Liver (tissue), 9 donors: ENCODE measurements around the gene HOXD11. TPM values are rescaled to one million over a fixed set of nuclear protein-coding genes. Genes with fewer than 3 reads are reported as not detected.

Source experiments
- DNase-seq: peaks from one replicate; pipeline ENCODE4 v3.0.0-alpha.2; 2017; ENCODE audit warnings: low spot score
- H3K27ac ChIP-seq, 2 donors: one replicate each; pipeline ENCODE4 v1.7.0; 2013; ENCODE audit warnings: inconsistent platforms in 2 of 2, low read length in 2 of 2, control low read depth in 1 of 2, low read depth in 1 of 2, mild to moderate bottlenecking in 1 of 2
- H3K27me3 ChIP-seq, 4 donors: one replicate each; pipeline versions ENCODE4 v1.6.1 to v1.7.0; 2013; ENCODE audit warnings: low read length in 3 of 4, inconsistent platforms in 1 of 4, mild to moderate bottlenecking in 1 of 4, moderate library complexity in 1 of 4; ENCODE audit not compliant: control insufficient read depth in 4 of 4, insufficient read depth in 4 of 4
- H3K36me3 ChIP-seq, 4 donors: one replicate each; pipeline versions ENCODE4 v1.6.1 to v1.7.0; 2013; ENCODE audit warnings: low read length in 3 of 4, mild to moderate bottlenecking in 3 of 4, low read depth in 1 of 4, moderate library complexity in 1 of 4; ENCODE audit not compliant: control insufficient read depth in 4 of 4, insufficient read depth in 3 of 4
- H3K4me1 ChIP-seq, 4 donors: one replicate each; pipeline versions ENCODE4 v1.6.1 to v1.7.0; 2013; ENCODE audit warnings: low read length in 3 of 4, mild to moderate bottlenecking in 3 of 4, moderate library complexity in 1 of 4; ENCODE audit not compliant: control insufficient read depth in 4 of 4, insufficient read depth in 4 of 4
- H3K4me3 ChIP-seq, 3 donors: one replicate each; pipeline versions ENCODE4 v1.6.1 to v1.7.0; 2013; ENCODE audit warnings: low read length in 3 of 3, control low read depth in 1 of 3, low read depth in 1 of 3, mild to moderate bottlenecking in 1 of 3
- H3K9ac ChIP-seq, 2 donors: one replicate each; pipeline ENCODE4 v1.7.0; 2013; ENCODE audit warnings: low read length in 2 of 2, mild to moderate bottlenecking in 2 of 2, moderate library complexity in 2 of 2, control low read depth in 1 of 2, low read depth in 1 of 2
- H3K9me3 ChIP-seq, 4 donors: one replicate each; pipeline versions ENCODE4 v1.6.1 to v1.7.0; 2013; ENCODE audit warnings: low read length in 3 of 4; ENCODE audit not compliant: control insufficient read depth in 4 of 4
- EGR1 ChIP-seq, 2 donors: IDR thresholded peaks; 2 replicates each; pipeline ENCODE4 v1.6.1; 2016 to 2018; ENCODE audit warnings: antibody characterized with exemption in 2 of 2, low read depth in 2 of 2
- FOXA1 ChIP-seq: IDR thresholded peaks from 2 replicates; pipeline ENCODE4 v1.6.1; 2016; ENCODE audit warnings: antibody characterized with exemption
- FOXA2 ChIP-seq: IDR thresholded peaks from 2 replicates; pipeline ENCODE4 v1.6.1; 2016; ENCODE audit warnings: antibody characterized with exemption
- GABPA ChIP-seq, 2 donors: IDR thresholded peaks in 1 of 2; conservative IDR thresholded peaks in 1 of 2; 2 replicates each; pipeline ENCODE4 v1.6.1; 2016; ENCODE audit warnings: antibody characterized with exemption in 2 of 2, mild to moderate bottlenecking in 1 of 2, moderate library complexity in 1 of 2
- HNF4A ChIP-seq, 2 donors: conservative IDR thresholded peaks; 2 replicates each; pipeline ENCODE4 v1.6.1; 2016; ENCODE audit warnings: antibody characterized with exemption in 2 of 2, mild to moderate bottlenecking in 2 of 2
- HNF4G ChIP-seq: IDR thresholded peaks from 2 replicates; pipeline ENCODE4 v1.6.1; 2016; ENCODE audit warnings: antibody characterized with exemption
- JUND ChIP-seq, 2 donors: IDR thresholded peaks; 2 replicates each; pipeline ENCODE4 v1.6.1; 2016; ENCODE audit warnings: antibody characterized with exemption in 2 of 2
- RAD21 ChIP-seq, 2 donors: IDR thresholded peaks; 2 replicates each; pipeline ENCODE4 v1.6.1; 2016; ENCODE audit warnings: antibody characterized with exemption in 2 of 2, mild to moderate bottlenecking in 2 of 2
- RXRA ChIP-seq, 2 donors: IDR thresholded peaks; 2 replicates each; pipeline ENCODE4 v1.6.1; 2017 to 2018; ENCODE audit warnings: antibody characterized with exemption in 2 of 2, mild to moderate bottlenecking in 1 of 2
- TAF1 ChIP-seq: conservative IDR thresholded peaks from 2 replicates; pipeline ENCODE4 v1.6.1; 2016; ENCODE audit warnings: antibody characterized with exemption, mild to moderate bottlenecking
- YY1 ChIP-seq: IDR thresholded peaks from 2 replicates; pipeline ENCODE4 v1.6.1; 2016; ENCODE audit warnings: antibody characterized with exemption, mild to moderate bottlenecking
- WGBS: extraction: QIAGEN DNeasy Blood & Tissue Kit; methylation state at CpG from one replicate; pipeline ENCODE4 v1.1.7; 2013; 5-methylcytosine and 5-hydroxymethylcytosine counted together
- polyA plus RNA-seq, 2 donors: library from polyadenylated mRNA; stranded (reverse) in 1 of 2; unstranded in 1 of 2; fragments of 200-250 nt in 1 of 2; fragments of >200 nt in 1 of 2; fragmentation: Nextera tagmentation in 1 of 2; extraction: Ambion mirVana in 1 of 2; gene quantifications; one replicate each; pipeline versions ENCODE4 v1.2.1 to v1.2.3, GENCODE V29; 2013 to 2015
- total RNA-seq, 2 donors: library from RNA; depleted of rRNA; stranded (reverse); fragments of >200 nt; gene quantifications; one replicate each; pipeline ENCODE4 v1.2.3, GENCODE V29; 2014
- TF ChIP-seq, protein P1 (sequence below): fragments of 150-350 bp; IDR thresholded peaks from 2 replicates; pipeline ENCODE4 v1.5.1; 2017; ENCODE audit warnings: improper control_type of control experiment, low read depth, low read length; ENCODE audit not compliant: missing input control
- TF ChIP-seq, protein P2 (sequence below): IDR thresholded peaks from 2 replicates; pipeline ENCODE4 v1.6.1; 2016; ENCODE audit warnings: antibody characterized with exemption
- TF ChIP-seq, protein P3 (sequence below): IDR thresholded peaks from 2 replicates; pipeline ENCODE4 v1.6.1; 2016; ENCODE audit warnings: antibody characterized with exemption, mild to moderate bottlenecking
- donor health status: healthy.
- donor health status: healthy.
- donor health status: healthy.
- donor health status: healthy.
- donor health status: healthy.

The HOXD11 gene
- total and polyA plus RNA-seq, 4 donors: not detected

DNA sequence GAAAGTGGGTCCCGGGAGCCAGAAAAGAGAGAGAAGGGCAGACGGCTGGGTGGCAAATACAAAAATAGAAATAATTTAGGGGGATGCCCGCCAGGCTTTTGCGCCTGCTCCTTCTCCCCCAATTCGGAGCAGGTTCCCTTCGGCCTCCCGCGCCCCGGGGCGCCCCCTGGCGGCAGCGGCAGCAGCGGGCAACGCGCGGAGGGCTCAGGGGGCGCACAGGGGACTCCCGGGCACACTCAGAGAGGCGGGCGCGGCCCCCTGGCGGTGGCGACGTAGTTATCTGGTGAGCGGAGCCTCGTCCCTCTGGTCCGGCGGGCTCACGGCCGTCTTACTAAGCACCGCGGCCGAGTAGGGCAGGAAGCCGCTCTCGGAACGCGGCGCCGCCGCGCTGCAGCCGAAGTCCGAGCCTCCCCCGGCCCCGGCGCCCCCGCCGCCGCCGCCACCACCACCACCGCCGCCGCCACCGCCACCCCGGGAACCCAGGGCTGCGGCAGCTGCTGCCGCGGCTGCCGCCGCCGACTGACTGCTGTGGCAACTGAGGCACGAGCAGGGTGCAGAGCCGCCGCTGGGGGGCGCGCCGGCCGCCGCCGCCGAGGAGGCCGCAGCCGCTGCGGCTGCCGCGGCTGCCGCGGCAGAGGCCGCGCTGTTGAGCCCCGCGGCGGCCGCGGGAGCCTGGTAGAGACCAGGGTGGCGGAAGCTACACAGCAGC, 27.1 kb upstream of the HOXD11 start:
- Histone ChIP-seq H3K9me3 (peaks cover 0 to 27% (median 5%) of the 10 kb centered on the region in 4 donors), H3K27ac (no peak overlapping the region), H3K36me3 (no peaks in the 10 kb centered on the region), H3K4me1 (peaks cover 0 to 16% (median 5%) of the 10 kb centered on the region in 4 donors), H3K9ac (no peak overlapping the region), H3K4me3 (peak overlapping the region in 1 of 3 donors; percentile 35), H3K27me3 (peaks cover 8 to 73% (median 39%) of the 10 kb centered on the region in 4 donors)
- TF ChIP-seq GABPA (IDR thresholded peaks at IDR 0.05 in 1 of 2, conservative IDR thresholded peaks at IDR 0.05 in 1 of 2) (no peak), RAD21 (IDR thresholded peaks at IDR 0.05) (peak in 1 of 2 donors; percentile 57)
- TF ChIP-seq, protein P1, sequence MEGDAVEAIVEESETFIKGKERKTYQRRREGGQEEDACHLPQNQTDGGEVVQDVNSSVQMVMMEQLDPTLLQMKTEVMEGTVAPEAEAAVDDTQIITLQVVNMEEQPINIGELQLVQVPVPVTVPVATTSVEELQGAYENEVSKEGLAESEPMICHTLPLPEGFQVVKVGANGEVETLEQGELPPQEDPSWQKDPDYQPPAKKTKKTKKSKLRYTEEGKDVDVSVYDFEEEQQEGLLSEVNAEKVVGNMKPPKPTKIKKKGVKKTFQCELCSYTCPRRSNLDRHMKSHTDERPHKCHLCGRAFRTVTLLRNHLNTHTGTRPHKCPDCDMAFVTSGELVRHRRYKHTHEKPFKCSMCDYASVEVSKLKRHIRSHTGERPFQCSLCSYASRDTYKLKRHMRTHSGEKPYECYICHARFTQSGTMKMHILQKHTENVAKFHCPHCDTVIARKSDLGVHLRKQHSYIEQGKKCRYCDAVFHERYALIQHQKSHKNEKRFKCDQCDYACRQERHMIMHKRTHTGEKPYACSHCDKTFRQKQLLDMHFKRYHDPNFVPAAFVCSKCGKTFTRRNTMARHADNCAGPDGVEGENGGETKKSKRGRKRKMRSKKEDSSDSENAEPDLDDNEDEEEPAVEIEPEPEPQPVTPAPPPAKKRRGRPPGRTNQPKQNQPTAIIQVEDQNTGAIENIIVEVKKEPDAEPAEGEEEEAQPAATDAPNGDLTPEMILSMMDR: peak; percentile 44
- DNase-seq: peak; percentile 75
- 4% methylated on average over 86 of the region's 86 CpGs for WGBS

DNA sequence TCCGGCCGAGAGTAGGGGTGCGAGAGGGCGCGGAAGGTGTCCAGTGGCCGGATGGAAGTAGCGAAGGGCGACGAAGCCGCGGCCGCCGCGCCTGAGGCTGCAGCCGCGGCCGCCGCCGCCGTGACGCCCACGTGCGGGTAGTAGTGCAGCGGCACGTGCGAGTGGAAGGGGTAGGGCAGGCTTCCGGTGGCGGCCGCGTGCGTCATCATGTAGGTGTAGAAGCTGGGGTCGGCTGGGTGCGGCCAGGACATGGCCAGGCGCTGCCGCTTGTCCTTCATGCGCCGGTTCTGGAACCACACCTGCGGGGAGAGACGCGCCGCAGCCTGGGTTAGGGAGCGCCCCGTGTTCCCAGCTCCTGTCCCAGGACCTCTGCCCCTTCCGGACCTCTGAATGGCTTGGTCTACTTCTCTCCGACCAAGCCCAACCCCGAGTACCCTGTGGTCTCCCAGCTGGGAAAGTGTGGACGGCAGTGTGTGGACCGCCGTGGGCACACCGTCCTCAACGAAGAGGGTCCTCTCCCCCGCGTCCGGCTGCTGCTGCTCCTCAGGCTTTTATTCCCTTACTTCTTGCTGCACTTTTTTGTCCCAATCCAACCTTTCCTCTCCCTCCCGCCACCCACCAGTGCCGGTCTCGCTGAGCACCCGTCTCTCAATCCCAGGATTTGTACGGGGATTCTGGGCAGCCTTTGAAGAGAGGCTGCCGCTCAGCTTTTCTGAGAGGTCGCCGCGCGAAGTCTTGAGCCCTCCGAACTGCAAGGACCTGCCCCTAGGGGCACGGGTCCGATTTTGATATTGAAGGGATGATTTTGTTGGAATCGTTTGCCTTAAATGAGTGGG, 26.3 kb upstream of the HOXD11 start:
- peak; percentile 31 for DNase-seq
- Histone ChIP-seq H3K9me3 (peaks cover 0 to 27% (median 5%) of the 10 kb centered on the region in 4 donors), H3K27ac (no peak overlapping the region), H3K4me1 (peaks cover 4 to 18% (median 6%) of the 10 kb centered on the region in 4 donors), H3K4me3 (peak overlapping the region in 1 of 3 donors; percentile 35), H3K9ac (no peak overlapping the region), H3K27me3 (peaks cover 12 to 74% (median 41%) of the 10 kb centered on the region in 4 donors), H3K36me3 (no peaks in the 10 kb centered on the region)
- TF ChIP-seq, protein P1: no peak
- TF ChIP-seq TAF1 (no peak), YY1 (no peak), RXRA (IDR thresholded peaks at IDR 0.05) (no peak), EGR1 (IDR thresholded peaks at IDR 0.05; ENCODE audit: low read depth in 2 of 2) (no peak), JUND (IDR thresholded peaks at IDR 0.05) (no peak)
- 11% methylated on average over 68 of the region's 68 CpGs for WGBS

DNA sequence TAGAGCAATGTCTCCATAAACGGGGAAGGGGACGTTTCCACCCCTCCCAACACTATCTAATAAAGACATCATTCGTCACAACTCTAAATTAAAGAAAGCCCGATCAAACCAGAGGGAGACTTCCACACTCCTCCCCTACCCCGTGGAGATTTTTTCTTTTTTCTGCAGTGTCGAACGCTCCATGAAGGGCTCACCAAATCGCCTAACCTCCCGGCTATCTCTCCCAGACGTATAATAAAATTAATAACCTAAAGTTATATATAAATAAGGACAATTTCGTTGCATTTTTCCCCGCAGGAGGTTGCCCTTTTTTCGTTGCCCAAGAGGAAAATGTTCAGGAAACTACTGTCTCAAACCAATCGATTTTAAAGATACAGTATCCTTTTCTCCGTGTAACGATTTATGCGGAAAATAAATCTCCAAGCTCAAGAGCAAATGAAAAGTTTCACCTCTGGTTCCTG, 25.7 kb upstream of the HOXD11 start:
- H3K27ac ChIP-seq: no peak overlapping the region
- peaks cover 4 to 25% (median 11%) of the 10 kb centered on the region in 4 donors for H3K4me1 ChIP-seq
- TF ChIP-seq FOXA1 (no peak), HNF4G (no peak), JUND (IDR thresholded peaks at IDR 0.05) (no peak), TAF1 (no peak), FOXA2 (no peak), RAD21 (IDR thresholded peaks at IDR 0.05) (no peak), HNF4A (conservative IDR thresholded peaks at IDR 0.05) (no peak)
- TF ChIP-seq, protein P1: no peak
- TF ChIP-seq, protein P2, sequence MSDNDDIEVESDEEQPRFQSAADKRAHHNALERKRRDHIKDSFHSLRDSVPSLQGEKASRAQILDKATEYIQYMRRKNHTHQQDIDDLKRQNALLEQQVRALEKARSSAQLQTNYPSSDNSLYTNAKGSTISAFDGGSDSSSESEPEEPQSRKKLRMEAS: no peak
- TF ChIP-seq, protein P3, sequence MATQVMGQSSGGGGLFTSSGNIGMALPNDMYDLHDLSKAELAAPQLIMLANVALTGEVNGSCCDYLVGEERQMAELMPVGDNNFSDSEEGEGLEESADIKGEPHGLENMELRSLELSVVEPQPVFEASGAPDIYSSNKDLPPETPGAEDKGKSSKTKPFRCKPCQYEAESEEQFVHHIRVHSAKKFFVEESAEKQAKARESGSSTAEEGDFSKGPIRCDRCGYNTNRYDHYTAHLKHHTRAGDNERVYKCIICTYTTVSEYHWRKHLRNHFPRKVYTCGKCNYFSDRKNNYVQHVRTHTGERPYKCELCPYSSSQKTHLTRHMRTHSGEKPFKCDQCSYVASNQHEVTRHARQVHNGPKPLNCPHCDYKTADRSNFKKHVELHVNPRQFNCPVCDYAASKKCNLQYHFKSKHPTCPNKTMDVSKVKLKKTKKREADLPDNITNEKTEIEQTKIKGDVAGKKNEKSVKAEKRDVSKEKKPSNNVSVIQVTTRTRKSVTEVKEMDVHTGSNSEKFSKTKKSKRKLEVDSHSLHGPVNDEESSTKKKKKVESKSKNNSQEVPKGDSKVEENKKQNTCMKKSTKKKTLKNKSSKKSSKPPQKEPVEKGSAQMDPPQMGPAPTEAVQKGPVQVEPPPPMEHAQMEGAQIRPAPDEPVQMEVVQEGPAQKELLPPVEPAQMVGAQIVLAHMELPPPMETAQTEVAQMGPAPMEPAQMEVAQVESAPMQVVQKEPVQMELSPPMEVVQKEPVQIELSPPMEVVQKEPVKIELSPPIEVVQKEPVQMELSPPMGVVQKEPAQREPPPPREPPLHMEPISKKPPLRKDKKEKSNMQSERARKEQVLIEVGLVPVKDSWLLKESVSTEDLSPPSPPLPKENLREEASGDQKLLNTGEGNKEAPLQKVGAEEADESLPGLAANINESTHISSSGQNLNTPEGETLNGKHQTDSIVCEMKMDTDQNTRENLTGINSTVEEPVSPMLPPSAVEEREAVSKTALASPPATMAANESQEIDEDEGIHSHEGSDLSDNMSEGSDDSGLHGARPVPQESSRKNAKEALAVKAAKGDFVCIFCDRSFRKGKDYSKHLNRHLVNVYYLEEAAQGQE: no peak

More for the DNA sequence above, 25.7 kb upstream of the HOXD11 start:
- Histone ChIP-seq H3K9me3 (peaks cover 0 to 29% (median 5%) of the 10 kb centered on the region in 4 donors), H3K9ac (no peak overlapping the region), H3K36me3 (no peaks in the 10 kb centered on the region), H3K27me3 (peaks cover 12 to 77% (median 40%) of the 10 kb centered on the region in 4 donors), H3K4me3 (no peak overlapping the region)
- DNase-seq: peak; percentile 29
- 7% methylated on average over 17 of the region's 17 CpGs for WGBS
